OCI-LY1 (cell line): Measurements from ENCODE around the gene PPP1R1B.

Experiments used
- H2AFZ ChIP-seq: fragments of 200-600 bp; sonication (generic), shearing (Covaris generic); 2 replicates; pipeline ENCODE4 v1.6.0; 2014; ENCODE audit warnings: antibody characterized with exemption, mild to moderate bottlenecking, low read length
- H3F3A ChIP-seq: fragments of 200-600 bp; sonication (generic), shearing (Covaris generic); 2 replicates; pipeline ENCODE4 v1.6.0; 2014; ENCODE audit warnings: mild to moderate bottlenecking, antibody characterized with exemption, low read length, moderate library complexity; ENCODE audit not compliant: insufficient read depth
- H3K27ac ChIP-seq: fragments of 200-600 bp; sonication (generic); 2 replicates; pipeline ENCODE4 v1.5.1; 2014; ENCODE audit warnings: low read length, mixed run types, mild to moderate bottlenecking, low read depth; ENCODE audit not compliant: poor library complexity, severe bottlenecking
- H3K27me3 ChIP-seq: fragments of 200-600 bp; sonication (generic); 2 replicates; pipeline ENCODE4 v1.6.0; 2014; ENCODE audit warnings: antibody characterized with exemption, mild to moderate bottlenecking, low read length, moderate library complexity; ENCODE audit not compliant: insufficient read depth
- H3K36me3 ChIP-seq: fragments of 200-600 bp; sonication (generic); 2 replicates; pipeline ENCODE4 v1.6.1; 2014; ENCODE audit warnings: mild to moderate bottlenecking, antibody characterized with exemption, low read length, moderate library complexity, mixed read lengths; ENCODE audit not compliant: insufficient read depth
- H3K4me1 ChIP-seq: fragments of 200-600 bp; sonication (generic); 2 replicates; pipeline ENCODE4 v1.5.1; 2014; ENCODE audit warnings: mild to moderate bottlenecking, low read length, moderate library complexity; ENCODE audit not compliant: insufficient read depth, severe bottlenecking
- H3K4me2 ChIP-seq: fragments of 200-600 bp; sonication (generic), shearing (Covaris generic); 2 replicates; pipeline ENCODE4 v1.6.1; 2014; ENCODE audit warnings: low read length
- H3K4me3 ChIP-seq: fragments of 200-600 bp; sonication (generic); 2 replicates; pipeline ENCODE4 v1.5.1; 2014; ENCODE audit warnings: low read length, low read depth, mild to moderate bottlenecking, mixed read lengths; ENCODE audit not compliant: poor library complexity, severe bottlenecking
- H3K79me2 ChIP-seq: fragments of 200-600 bp; shearing (Covaris generic); 2 replicates; pipeline ENCODE4 v1.6.1; 2016; ENCODE audit warnings: mixed run types, low read length, mixed read lengths; ENCODE audit not compliant: insufficient read depth
- H3K9ac ChIP-seq: fragments of 200-600 bp; sonication (generic), shearing (Covaris generic); 2 replicates; pipeline ENCODE4 v1.6.1; 2014; ENCODE audit warnings: mild to moderate bottlenecking, low read length, mixed read lengths
- H3K9me2 ChIP-seq: fragments of 200-600 bp; sonication (generic), shearing (Covaris generic); 2 replicates; pipeline ENCODE4 v1.6.1; 2014; ENCODE audit warnings: low read depth, mild to moderate bottlenecking, low read length, mixed read lengths
- H3K9me3 ChIP-seq: fragments of 200-600 bp; shearing (Covaris generic); 2 replicates; pipeline ENCODE4 v1.6.1; 2014; ENCODE audit warnings: low read length, mixed read lengths
- H4K20me1 ChIP-seq: fragments of 200-600 bp; sonication (generic), shearing (Covaris generic); 2 replicates; pipeline ENCODE4 v1.6.0; 2016; ENCODE audit warnings: mild to moderate bottlenecking, low read length; ENCODE audit not compliant: insufficient read depth
- EZH2 ChIP-seq: fragments of 200-600 bp; sonication (generic), shearing (Covaris generic); IDR thresholded peaks from 2 replicates; pipeline ENCODE4 v1.8.0; 2017; ENCODE audit warnings: borderline replicate concordance, mixed run types, mild to moderate bottlenecking, antibody characterized with exemption, low read length, moderate library complexity, mixed read lengths
- TF ChIP-seq, protein P1 (sequence below): fragments of 200-600 bp; sonication (generic), shearing (Covaris generic); IDR thresholded peaks from 2 replicates; pipeline ENCODE4 v1.5.1; 2017; ENCODE audit warnings: mild to moderate bottlenecking, antibody characterized with exemption, low read length, moderate library complexity, mixed read lengths

Gene PPP1R1B

DNA sequence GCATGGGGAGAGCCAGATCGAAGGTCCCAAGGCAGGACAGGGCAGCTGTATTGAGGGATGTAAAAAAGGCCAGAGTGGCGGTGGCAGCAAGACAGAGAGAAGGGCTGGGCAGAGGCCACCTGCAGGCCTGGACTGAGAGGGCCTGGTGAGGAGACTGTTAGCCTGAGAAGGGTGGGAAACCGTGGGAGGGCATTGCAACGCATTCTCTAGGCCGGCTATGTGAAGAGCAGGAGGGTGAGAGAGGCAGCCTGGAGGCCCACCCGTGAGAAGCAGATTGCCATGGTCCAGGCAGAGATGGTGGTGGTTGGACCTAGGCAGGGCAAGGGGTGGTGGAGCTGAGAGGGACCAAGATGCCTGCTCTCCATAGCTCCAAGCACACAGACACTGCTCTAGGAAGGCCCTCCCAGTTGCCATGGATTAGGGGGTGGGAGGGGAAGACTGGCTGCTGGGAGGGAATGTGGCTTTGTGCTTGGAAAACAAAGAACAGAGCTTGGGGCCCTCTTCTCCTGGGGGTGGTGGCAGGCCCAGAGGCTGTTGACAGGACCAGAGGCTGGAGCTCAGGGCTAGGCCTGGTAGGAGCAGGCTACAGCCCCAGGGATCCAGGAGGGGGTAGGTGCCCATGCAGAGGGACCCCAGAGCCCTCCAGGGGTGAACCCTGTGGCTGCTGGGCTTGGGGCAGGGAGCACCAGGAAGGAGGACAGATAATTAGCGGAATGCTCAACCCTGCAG lies 26.0 kb downstream of the PPP1R1B start:
- Histone ChIP-seq H3K27ac (no peak overlapping the region), H3K4me2 (no peak overlapping the region), H2AFZ (no peak overlapping the region), H3K79me2 (no peaks in the 10 kb centered on the region), H3K9me2 (no peaks in the 10 kb centered on the region), H3K4me3 (no peak overlapping the region), H3F3A (no peaks in the 10 kb centered on the region), H3K9me3 (no peaks in the 10 kb centered on the region), H3K36me3 (peaks cover 5% of the 10 kb centered on the region; the same call in 1 of the 2 replicates), H4K20me1 (no peaks in the 10 kb centered on the region), H3K27me3 (no peaks in the 10 kb centered on the region), H3K4me1 (peaks cover 13% of the 10 kb centered on the region), H3K9ac (no peak overlapping the region)
- no peak for TF ChIP-seq EZH2
- TF ChIP-seq, protein P1, sequence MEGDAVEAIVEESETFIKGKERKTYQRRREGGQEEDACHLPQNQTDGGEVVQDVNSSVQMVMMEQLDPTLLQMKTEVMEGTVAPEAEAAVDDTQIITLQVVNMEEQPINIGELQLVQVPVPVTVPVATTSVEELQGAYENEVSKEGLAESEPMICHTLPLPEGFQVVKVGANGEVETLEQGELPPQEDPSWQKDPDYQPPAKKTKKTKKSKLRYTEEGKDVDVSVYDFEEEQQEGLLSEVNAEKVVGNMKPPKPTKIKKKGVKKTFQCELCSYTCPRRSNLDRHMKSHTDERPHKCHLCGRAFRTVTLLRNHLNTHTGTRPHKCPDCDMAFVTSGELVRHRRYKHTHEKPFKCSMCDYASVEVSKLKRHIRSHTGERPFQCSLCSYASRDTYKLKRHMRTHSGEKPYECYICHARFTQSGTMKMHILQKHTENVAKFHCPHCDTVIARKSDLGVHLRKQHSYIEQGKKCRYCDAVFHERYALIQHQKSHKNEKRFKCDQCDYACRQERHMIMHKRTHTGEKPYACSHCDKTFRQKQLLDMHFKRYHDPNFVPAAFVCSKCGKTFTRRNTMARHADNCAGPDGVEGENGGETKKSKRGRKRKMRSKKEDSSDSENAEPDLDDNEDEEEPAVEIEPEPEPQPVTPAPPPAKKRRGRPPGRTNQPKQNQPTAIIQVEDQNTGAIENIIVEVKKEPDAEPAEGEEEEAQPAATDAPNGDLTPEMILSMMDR = no peak

DNA sequence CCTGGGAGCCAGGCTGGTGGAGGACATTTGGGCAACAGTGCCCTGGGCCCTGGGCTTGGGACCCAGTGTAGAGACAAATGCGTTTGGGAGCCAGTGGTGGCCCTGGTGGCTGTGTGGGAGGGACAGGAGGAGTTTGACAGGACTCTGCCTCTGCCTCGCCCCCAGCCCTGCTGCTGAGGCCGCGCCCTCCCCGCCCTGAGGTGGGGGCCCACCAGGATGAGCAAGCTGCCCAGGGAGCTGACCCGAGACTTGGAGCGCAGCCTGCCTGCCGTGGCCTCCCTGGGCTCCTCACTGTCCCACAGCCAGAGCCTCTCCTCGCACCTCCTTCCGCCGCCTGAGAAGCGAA lies 26.5 kb downstream of the PPP1R1B start:
- Histone ChIP-seq H3K9me2 (no peaks in the 10 kb centered on the region), H3K4me3 (no peak overlapping the region), H4K20me1 (no peaks in the 10 kb centered on the region), H3K27ac (no peak overlapping the region), H3F3A (no peaks in the 10 kb centered on the region), H3K27me3 (no peaks in the 10 kb centered on the region), H3K79me2 (no peaks in the 10 kb centered on the region), H2AFZ (no peak overlapping the region), H3K9me3 (no peaks in the 10 kb centered on the region), H3K4me2 (no peak overlapping the region), H3K4me1 (peaks cover 13% of the 10 kb centered on the region), H3K36me3 (peaks cover 5% of the 10 kb centered on the region; the same call in 1 of the 2 replicates), H3K9ac (no peak overlapping the region)
- TF ChIP-seq, protein P1 = no peak
- no peak for TF ChIP-seq EZH2

DNA sequence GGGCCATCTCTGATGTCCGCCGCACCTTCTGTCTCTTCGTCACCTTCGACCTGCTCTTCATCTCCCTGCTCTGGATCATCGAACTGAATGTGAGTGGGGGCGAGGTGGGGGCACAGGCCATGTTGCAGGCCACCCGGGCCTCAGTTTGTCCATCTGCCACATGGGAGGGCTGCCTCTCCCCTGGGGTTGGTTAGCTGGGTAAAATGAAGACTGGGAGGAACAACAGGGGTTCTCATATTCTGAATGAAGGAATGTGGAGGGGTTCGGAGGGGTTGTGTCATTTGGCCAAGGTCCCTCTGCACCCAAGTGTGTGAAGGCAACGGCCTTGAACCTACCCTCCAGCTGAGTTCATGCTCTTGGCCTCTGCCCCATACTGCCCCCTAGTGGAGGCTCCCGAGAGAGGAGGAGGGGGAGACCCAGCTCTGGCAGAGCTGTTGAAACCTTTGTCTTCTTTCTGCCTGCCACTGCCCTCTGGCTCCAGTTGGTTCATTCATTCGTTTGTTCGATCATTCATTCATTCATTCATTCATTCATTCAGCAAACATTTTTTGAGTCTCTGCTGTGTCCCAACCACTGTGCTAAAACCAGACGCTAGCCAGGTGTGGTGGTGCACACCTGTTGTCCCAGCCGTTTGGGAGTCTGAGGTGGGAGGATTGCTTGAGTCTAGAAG lies 27.0 kb downstream of the PPP1R1B start:
- H2AFZ ChIP-seq = no peak overlapping the region
- no peak overlapping the region for H3K9ac ChIP-seq
- no peaks in the 10 kb centered on the region for H3F3A ChIP-seq
- H3K79me2 ChIP-seq = no peaks in the 10 kb centered on the region
- H3K9me3 ChIP-seq = no peaks in the 10 kb centered on the region
- H4K20me1 ChIP-seq = no peaks in the 10 kb centered on the region
- no peak overlapping the region for H3K27ac ChIP-seq
- H3K27me3 ChIP-seq = no peaks in the 10 kb centered on the region
- H3K4me2 ChIP-seq = no peak overlapping the region
- peaks cover 5% of the 10 kb centered on the region; the same call in 1 of the 2 replicates for H3K36me3 ChIP-seq
- H3K9me2 ChIP-seq = no peaks in the 10 kb centered on the region
- H3K4me1 ChIP-seq = peaks cover 13% of the 10 kb centered on the region
- TF ChIP-seq EZH2 = no peak
- TF ChIP-seq, protein P1 = peak; percentile 94
- H3K4me3 ChIP-seq = no peak overlapping the region
